C1 segment of cervical spinal cord (tissue), 14 donors: Measurements from ENCODE around the gene OASL.
"Not testable (repeated sequence)": the region's sequence is repeated elsewhere in the genome, so short reads cannot be mapped to it uniquely, and the experiment has no call there.

Experiments used
- DNase-seq, 14 donors: peaks; one replicate each; lab custom pipeline; 2025; lab: John Stamatoyannopoulos, UW

The OASL gene

GRCh38 chr12:121059031-121059898 lies 20.2 kb upstream of the OASL start:
- DNase-seq: no peak

GRCh38 chr12:121057794-121058193 lies 18.7 kb upstream of the OASL start:
- DNase-seq: no peak

GRCh38 chr12:121053706-121054105 lies 14.7 kb upstream of the OASL start:
- DNase-seq: no peak

- no peak for DNase-seq
Observed at GRCh38 chr12:121050725-121051124, 11.7 kb upstream of the OASL start.

DNA sequence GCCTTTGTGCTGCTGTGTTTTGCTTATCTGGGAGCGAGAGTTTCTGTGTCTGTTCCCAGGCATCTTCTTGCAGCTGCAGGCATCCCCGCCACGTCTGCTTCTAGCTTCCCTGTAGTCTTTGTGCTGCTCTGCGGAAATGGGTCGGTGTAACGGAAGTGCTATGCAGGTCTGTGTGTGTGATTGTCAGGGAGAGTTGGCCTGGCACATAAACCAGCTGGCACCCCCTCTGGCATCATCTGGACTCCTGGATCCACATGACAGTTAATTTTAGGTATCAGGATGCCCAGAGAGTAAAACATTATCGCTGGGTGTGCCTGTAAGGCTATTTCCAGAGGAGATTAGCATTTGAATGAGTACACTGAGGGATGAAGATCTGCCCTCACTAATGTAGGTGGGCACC lies 9.4 kb upstream of the OASL start:
- no peak for DNase-seq

DNA sequence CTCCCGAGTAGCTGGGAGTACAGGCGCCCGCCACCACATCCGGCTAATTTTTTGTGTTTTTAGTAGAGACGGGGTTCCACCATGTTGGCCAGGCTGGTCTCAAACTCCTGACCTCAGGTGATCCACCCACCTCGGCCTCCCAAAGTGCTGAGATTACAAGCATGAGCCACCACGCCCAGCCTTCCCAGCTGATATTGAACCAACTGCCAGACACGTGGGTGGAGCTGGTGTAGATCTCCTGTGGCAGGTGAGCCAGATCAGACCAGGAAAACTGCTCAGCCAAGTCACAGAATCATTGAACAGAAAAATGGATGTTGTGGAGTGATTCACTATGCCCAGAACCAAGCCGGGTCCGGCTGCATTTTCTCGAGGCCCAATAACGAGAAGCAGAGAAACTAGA lies 8.4 kb upstream of the OASL start:
- not testable (repeated sequence) for DNase-seq

DNA sequence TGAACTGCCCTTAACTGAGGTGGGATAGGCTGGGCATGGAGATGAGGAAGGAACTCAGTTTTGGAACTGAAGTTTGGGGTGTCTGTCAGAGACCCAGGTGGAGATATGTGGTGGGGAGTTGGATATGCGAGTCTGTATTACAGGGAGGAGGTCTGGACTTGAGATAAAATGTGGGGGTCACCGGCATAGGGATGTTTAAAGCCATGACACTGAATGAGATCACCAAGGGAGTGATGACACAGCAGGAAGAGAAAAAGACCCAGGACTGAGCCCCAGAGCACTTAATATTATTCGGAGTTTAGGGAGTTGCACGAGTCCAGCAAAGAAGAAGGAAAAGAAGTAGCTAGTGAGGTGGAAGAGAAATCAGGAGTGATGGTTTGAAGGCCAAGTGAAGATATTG lies 4.0 kb upstream of the OASL start:
- DNase-seq: no peak

GRCh38 chr12:121036810-121037326 lies 2.2 kb downstream of the OASL start:
- DNase-seq: no peak

DNA sequence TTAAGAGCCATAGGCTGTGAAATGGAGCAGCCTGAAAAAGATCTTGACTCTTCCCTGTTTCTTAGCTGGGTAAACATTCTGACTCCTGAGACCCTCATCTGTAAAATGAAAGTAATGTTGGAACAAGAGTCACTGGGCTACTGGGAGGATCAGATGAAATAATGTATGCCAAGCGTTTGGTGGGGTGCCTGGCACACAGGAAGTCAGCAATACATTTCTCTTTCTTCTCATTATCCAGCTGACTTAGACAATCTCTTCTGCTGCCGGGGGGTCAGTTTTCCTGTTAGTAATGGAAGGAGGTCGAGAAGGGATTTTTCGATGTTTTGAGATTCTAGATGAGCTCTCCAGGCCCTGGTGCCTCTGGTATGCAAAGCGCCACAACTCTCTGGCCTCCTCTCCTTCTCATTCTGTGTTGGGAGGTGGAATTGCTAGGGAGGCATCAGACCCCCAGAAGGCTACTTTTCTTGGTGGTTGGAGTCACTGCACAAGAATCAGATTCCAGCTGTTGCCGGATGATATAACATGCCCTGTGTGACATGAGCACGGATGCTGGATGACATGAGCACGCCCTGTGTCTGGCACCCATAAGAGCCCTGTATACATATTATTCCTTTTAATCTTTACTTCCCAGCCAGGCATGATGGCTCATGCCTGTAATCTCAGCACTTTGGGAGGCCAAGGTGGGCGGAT lies 4.3 kb downstream of the OASL start:
- no peak for DNase-seq

DNA sequence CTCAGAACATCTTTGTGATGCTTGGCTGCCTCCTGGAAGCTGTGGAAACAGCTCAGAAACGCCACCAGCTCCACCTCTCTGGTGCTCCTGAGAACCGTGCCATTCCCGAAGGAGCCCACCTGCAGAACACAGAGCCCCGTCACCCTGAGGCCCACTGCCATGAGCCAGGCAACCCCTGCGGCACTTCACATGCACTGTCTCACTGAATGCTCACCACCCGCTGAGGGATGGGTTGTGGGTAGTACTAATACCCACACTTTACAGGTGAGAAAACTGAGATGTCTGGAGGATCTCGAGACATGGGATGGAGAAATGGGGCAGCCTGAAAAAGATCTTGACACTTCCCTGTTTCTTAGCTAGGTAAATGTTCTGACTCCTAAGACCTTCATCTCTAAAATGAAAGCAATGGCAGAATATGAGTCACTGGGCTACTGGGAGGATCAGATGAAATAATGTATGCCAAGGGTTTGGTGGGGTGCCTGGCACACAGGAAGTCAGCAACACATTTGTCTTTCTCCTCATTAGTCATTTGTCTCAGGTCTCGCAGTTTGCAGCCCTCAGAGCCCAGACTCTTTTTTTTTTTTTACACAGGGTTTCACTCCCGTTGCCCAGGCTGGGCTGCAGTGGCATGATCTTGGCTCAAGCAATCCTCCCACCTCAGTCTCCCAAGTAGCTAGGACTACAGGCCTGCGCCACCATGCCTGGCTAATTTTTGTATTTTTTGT lies 5.3 kb downstream of the OASL start:
- no peak for DNase-seq

- DNase-seq: no peak
Observed at GRCh38 chr12:121030576-121031212, 8.4 kb downstream of the OASL start.

DNA sequence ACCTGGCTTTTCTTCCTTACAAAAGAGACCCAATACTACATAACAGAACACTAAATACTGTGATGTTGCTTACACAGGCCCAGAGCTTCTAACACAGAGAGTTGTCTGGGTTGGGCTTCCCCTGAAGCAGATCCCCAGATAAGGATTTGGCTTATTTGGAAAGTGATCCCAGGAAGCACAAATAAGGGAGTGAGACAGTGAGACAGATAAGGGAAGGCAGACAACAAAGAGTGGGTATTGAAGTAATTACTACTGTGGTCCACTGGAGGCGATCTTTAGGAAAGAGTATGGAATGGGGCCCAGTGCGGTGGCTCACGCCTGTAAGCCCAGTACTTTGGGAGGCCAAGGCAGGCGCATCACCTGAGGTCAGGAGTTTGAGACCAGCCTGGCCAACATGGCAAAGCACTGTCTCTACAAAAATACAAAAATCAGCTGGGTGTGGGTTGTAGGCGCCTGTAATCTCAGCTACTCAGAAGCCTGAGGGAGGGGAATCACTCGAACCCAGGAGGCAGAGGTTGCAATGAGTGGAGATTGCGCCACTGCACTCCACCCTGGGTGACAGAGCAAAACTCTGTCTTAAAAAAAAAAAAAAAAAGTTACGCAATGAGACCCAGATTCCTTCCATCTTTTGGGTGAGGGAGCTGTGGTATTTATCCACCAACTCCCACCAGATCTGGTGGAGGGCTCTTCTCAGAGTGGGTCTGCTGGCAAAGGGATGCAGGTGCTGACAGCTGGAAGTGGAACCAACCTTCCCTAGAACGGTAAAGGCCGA lies 12.6 kb downstream of the OASL start:
- DNase-seq: no peak

DNA sequence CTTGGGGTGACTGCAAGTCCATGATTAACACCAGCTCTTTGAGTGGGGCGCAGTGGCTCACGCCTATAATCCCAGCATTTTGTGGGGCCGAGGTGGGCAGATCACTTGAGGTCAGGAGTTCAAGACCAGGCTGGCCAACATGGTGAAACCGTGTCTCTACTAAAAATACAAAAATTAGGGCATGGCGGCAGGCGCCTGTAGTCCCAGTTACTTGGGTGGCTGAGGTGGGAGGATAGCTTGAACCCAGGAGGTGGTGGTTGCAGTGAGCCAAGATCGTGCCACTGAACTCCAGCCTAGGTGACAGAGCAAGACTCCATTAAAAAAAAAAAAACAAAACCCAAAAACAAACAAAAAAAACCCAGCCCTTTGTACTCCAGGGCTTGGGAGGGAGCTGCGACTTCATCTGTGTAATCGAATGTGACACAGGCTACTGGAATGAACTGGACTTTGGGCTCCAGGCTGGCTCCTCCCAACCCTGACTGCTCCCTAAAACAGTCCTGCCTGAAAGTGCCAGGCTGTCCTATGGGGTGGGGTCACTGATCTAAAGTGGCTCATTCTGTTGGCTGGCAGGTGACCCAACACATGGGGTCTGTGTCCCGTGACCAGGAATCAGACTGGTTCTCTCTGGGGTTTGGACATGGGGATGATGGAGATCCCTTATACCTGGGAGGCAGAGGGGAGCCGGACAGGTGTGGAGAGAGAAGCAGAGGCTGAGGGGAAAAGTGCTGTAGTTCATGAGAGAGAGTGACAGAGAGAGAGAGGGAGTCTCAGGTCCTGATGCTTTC lies 13.4 kb downstream of the OASL start:
- DNase-seq: no peak

GRCh38 chr12:121023799-121024198 lies 15.2 kb downstream of the OASL start:
- no peak for DNase-seq

- DNase-seq: no peak
Observed at GRCh38 chr12:121022713-121023112, 16.3 kb downstream of the OASL start.

DNA sequence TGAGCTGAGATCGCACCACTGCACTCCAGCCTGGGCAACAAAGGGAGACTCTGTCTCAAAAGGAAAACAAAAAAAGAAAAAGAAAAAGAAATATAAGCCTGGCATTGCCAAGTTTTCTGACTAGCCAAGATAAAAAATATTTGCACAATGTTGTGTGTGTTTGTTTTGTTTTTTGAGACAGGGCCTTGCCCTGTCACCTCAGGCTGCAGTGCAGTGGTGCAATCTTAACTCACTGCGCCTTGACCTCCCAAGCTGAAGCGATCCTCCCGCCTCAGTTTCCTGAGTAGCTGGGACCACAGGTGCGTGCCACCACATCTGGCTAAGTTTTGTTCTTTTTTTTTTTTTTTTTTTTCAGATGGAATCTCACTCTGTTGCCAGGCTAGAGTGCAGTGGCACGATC lies 17.3 kb downstream of the OASL start:
- no peak for DNase-seq

DNA sequence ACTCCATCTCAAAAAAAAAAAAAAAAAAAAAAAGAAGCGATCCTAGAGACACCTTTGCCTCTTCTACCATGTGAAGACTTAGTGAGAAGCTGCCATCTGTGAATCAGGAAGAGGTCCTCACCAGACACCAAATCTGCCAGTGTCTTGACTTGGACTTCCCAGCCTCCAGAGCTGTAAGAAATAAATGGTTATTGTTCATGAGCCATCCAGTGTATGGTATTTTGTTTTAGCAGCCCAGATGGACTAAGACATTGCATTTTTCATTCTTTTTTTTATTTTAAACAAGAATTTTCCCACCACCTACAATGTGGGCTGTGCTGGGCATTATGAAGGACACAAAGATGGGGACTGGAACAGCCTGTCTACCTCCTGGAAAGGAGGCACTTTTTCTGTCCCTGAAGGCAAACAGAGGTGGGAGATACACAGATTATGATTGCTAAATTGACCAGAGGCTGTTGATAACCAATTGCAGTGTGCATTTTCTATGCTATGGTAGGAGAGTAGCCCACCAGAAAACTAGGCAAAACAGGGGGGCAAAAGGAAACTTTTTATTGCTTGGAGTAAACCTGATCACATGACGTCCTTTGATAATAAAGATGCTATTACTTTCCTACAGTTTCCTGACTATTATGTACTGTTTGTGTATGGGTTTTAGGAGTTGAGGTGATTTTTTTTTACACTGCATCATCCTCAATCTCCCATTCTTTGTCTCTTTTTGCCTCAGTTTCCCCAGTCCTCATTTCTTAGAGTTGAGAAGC lies 20.0 kb downstream of the OASL start:
- no peak for DNase-seq

- DNase-seq: no peak
Observed at GRCh38 chr12:121017966-121018491, 21.0 kb downstream of the OASL start.
